ENCODE measurements around the gene MRPL24. TPM values are rescaled to one million over a fixed set of nuclear protein-coding genes. Genes with fewer than 3 reads are reported as not detected.

Gene MRPL24
- total and polyA plus RNA-seq, 2 of the 8 experiments (the other 6 are each of a cell fraction or from before 2014, with no cell fraction given), result 29.7 to 35.2 TPM

- Histone ChIP-seq H2BK12ac (ENCODE audit: low read depth, low read length) (no peak overlapping the region), H4K91ac (replicated peaks; ENCODE audit: insufficient read length, low read length) (no peak overlapping the region), H3K4me2 (ENCODE audit: insufficient read depth in 1 of 2, low read depth in 2 of 2, low read length in 2 of 2) (no peak overlapping the region), H2AK5ac (ENCODE audit: low read depth, low read length) (no peak overlapping the region), H3K4me3 (ENCODE audit: extremely low read depth in 1 of 4, insufficient read depth in 2 of 4, low read depth in 3 of 4, low read length in 4 of 4) (no peak overlapping the region), H3K79me2 (ENCODE audit: control insufficient read depth in 1 of 2, insufficient read depth in 2 of 2, low read length in 2 of 2) (peaks cover 0 to under 1% of the 10 kb centered on the region in 2 experiments; a peak in 1 of 4 replicates), H4K5ac (ENCODE audit: insufficient read length, low read depth, low read length) (no peak overlapping the region), H3K18ac (ENCODE audit: extremely low read depth, low read length) (no peak overlapping the region), H4K8ac (ENCODE audit: extremely low read depth, insufficient read depth, low read length) (no peak overlapping the region), H2BK15ac (ENCODE audit: low read length) (no peak overlapping the region), H3K14ac (ENCODE audit: insufficient read length) (no peak overlapping the region), H3K27ac (ENCODE audit: low read depth, low read length) (no peak overlapping the region), H4K20me1 (replicated peaks in 1 of 2; ENCODE audit: control insufficient read depth in 1 of 2, insufficient read depth in 2 of 2, low read length in 2 of 2) (peaks cover 3 to 16% of the 10 kb centered on the region in 2 experiments), H3K9ac (replicated peaks in 1 of 4; ENCODE audit: extremely low read depth in 1 of 4, low read depth in 3 of 4, low read length in 3 of 4) (no peak overlapping the region), H3K36me3 (ENCODE audit: control insufficient read depth in 2 of 4, insufficient read depth in 4 of 4, low read length in 3 of 4) (peaks cover 20 to 67% (median 49%) of the 10 kb centered on the region in 4 experiments), H3K4me1 (replicated peaks in 1 of 4; ENCODE audit: control insufficient read depth in 3 of 4, insufficient read depth in 4 of 4, low read length in 3 of 4) (no peaks in the 10 kb centered on the region), H2AFZ (ENCODE audit: low read length) (no peak overlapping the region), H2BK20ac (ENCODE audit: low read length) (no peak overlapping the region), H3K23ac (ENCODE audit: insufficient read length) (no peak overlapping the region), H3K56ac (replicated peaks; ENCODE audit: insufficient read length, low read depth, low read length) (no peak overlapping the region), H3K9me3 (ENCODE audit: insufficient read depth in 2 of 2, low read depth in 1 of 2, low read length in 1 of 2) (no peaks in the 10 kb centered on the region), H2BK120ac (replicated peaks; ENCODE audit: low read depth, low read length) (no peak overlapping the region), H3K79me1 (ENCODE audit: low read depth, low read length) (peaks cover 3% of the 10 kb centered on the region), H3K23me2 (ENCODE audit: low read depth, low read length) (0 out of 2 replicates have a peak, but pooled peaks cover 2% of the 10 kb centered on the region), H2BK5ac (ENCODE audit: low read depth, low read length) (no peak overlapping the region), H3K27me3 (replicated peaks in 1 of 4; ENCODE audit: control insufficient read depth in 3 of 4, extremely low read depth in 1 of 4, insufficient read depth in 3 of 4, low read length in 3 of 4) (no peaks in the 10 kb centered on the region), H3K4ac (replicated peaks; ENCODE audit: insufficient read length, low read depth, low read length) (no peak overlapping the region)
- no peak for DNase-seq (ENCODE audit: low read depth in 1 of 2, low spot score in 2 of 2)
- POLR2A ChIA-PET (ENCODE audit: partially characterized antibody), result no interaction called here
- CTCF ChIA-PET (ENCODE audit: partially characterized antibody), result interaction anchor here (0.6 to 31.8 kb wide), 8 partner anchors 9 to 160 kb away, joined by 3 to 491 read pairs (median 4); no protein-coding TSS in a partner anchor
- no peak for FAIRE-seq
- 94% methylated on average over 2 of the region's 2 CpGs; no CpG with 5 or more reads in 1 of the 2 experiments for WGBS, 2 experiments (ENCODE audit: extremely low coverage in 1 of 2, insufficient coverage in 1 of 2, insufficient read length in 1 of 2, insufficient replicate concordance in 2 of 2, low coverage in 1 of 2, low lambda C conversion rate in 2 of 2, missing lambda C conversion rate in 1 of 2)
- TF ChIP-seq JUND (IDR thresholded peaks at IDR 0.05; ENCODE audit: low read length), result no peak
- no peak for TF ChIP-seq NANOG (IDR thresholded peaks at IDR 0.05; ENCODE audit: insufficient read depth, low read depth, low read length, poor library complexity, severe bottlenecking)
- TF ChIP-seq TAF1 (IDR thresholded peaks at IDR 0.05; ENCODE audit: low read depth, low read length), result no peak
- no peak for TF ChIP-seq NRF1 (IDR thresholded peaks at IDR 0.05; ENCODE audit: low read depth, low read length)
- no peak for TF ChIP-seq CBX5 (IDR thresholded peaks at IDR 0.05; ENCODE audit: low read depth, low read length)
- no peak for TF ChIP-seq SIRT6 (IDR thresholded peaks at IDR 0.05; ENCODE audit: low read length)
- no peak for TF ChIP-seq EGR1 (IDR thresholded peaks at IDR 0.05; ENCODE audit: borderline replicate concordance, low read depth, low read length)
- no peak for TF ChIP-seq RFX5 (IDR thresholded peaks at IDR 0.05; ENCODE audit: borderline replicate concordance, low read depth, low read length)
- no peak for TF ChIP-seq GTF2F1 (IDR thresholded peaks at IDR 0.05; ENCODE audit: borderline replicate concordance, low read depth, low read length)
- TF ChIP-seq PHF8 (conservative IDR thresholded peaks at IDR 0.05; ENCODE audit: low read depth, low read length), result no peak
- no peak for TF ChIP-seq SP4 (IDR thresholded peaks at IDR 0.05; ENCODE audit: low read length)
- no peak for TF ChIP-seq EZH2 (IDR thresholded peaks at IDR 0.05; ENCODE audit: low read depth, low read length, severe bottlenecking)
- no peak for TF ChIP-seq HDAC6 (IDR thresholded peaks at IDR 0.05; ENCODE audit: low read depth, low read length)
- no peak for TF ChIP-seq KDM1A (IDR thresholded peaks at IDR 0.05; ENCODE audit: borderline replicate concordance, low read length)
- no peak for TF ChIP-seq BACH1 (IDR thresholded peaks at IDR 0.05; ENCODE audit: low read length)
- TF ChIP-seq POLR2AphosphoS5 (IDR thresholded peaks at IDR 0.05; ENCODE audit: low read depth, low read length), result no peak
Measured at GRCh38 chr1:156788136-156788535, 47.2 kb upstream of the MRPL24 start.

Measured in H1 (cell line).